GM18499 (cell line): ENCODE measurements around the gene KCNQ1.

Source experiments
- ATAC-seq: cut with Tn5 transposase; IDR thresholded peaks from one replicate; pipeline ENCODE4 v1.9.1; 2021; ENCODE audit warnings: moderate number of reproducible peaks; ENCODE audit not compliant: insufficient read depth, unreplicated experiment

KCNQ1 gene

DNA sequence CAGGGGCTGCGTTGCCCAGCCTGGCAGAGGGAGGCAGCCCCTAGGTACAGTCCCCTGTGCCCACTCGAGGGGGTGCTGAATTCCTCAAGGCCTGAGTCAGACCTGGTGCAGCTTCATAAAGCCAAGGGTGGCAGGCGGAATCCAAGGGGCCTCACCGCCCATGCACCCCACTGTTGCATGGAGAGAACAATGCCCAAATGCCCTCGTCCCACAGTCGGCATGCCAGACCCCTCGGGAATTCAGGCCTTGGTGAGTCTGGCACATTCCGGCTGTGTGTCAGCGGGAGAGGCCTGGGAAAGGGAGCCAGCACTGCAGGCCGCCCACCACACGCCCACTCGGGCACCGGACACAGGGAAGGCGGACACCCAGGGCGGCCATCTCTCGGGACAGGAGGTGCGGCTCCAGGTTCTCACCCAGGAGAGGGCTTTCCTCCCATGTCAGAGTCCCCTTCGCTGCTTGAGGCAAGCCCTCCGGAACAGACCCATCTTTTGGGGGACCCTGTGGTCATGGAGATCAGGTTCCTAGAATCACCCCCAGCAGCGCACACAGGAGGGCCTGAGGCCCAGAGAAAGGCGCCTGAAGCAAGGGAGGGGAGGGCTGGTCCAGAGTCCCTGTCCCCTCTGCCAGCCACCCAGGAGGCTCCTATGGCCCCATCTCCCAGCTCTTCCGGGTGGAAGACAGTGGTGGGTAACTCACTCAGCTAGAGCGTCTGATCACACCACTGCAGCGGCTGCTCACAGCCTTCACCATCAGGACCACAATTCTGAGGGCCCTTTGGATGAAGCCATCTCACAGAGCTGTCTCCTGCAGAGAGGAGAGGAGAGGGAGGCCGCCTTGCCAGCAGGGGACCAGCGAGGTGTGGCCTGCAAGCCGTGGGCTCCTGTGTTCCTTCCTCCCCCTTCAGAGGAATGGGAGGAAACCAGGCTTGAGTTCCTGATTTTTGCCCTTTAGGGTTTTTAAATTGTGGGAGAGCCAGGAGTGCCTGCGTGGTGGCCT, 286.6 kb downstream of the KCNQ1 start:
- no peak for ATAC-seq

DNA sequence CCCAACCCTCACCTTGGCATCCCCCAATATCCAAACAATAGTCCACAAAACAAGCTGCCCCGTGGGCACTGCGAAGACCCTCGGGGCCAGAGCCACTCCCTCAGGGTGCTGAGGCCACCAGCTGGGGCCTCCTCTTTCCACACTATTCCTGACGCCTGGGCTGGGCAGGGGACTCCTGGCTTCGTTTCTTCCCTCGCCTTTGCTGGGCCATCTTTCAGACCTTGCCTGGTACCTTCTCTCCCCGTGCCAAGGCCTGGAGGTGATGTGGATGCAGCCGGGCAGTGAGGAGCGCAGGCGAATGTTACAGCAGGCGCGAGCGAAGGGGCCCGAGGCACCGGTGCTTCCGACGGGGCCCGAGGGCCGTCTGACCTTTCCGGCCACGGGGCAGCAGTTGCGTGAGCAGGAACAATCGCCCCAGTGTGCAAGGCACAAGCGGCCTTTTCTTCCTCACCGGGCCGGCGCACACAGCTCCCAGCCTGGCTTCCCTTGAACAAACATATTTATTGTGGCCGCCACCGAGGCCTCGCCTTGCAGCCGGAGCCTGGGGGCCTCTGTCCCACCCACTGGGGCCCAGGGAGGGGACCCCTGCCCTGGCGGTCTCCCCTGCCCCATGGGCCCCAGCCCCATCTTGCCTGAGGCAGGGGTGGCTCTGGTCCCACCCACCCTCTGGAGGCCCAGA, 287.6 kb downstream of the KCNQ1 start:
- no peak for ATAC-seq

DNA sequence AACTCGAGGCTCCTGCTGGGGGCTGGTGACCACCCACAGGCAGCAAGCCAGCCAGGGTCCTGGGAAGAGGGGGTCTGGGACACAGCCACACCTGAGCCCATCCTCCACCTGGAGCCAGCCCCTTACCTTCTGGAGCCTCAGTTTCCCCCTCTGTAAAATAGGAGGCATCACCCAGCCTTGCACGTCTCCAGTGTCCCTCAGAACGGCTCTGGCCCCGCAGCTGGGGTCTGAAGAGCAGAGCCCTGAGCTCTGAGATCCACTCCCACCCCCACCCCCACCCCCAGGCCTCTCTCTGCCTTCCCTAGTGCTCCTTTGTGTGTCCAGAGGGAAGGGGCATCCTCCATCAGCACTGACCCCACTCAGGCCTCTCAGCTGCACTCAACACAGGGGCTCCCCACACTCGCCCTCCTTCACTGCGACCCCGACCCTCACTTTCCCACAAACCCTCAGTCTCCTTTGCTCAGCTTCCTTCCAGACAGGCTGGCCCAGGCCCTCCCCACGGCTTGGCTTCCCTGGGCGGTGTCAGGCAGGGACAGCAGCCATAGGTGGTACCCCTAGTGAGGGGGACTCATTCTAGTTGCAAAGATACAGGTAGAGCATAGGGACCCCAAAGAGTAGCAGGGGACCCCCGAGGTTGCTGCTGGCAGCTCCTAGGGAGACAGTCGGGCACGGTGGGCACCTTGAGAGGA, 288.3 kb downstream of the KCNQ1 start:
- no peak for ATAC-seq

DNA sequence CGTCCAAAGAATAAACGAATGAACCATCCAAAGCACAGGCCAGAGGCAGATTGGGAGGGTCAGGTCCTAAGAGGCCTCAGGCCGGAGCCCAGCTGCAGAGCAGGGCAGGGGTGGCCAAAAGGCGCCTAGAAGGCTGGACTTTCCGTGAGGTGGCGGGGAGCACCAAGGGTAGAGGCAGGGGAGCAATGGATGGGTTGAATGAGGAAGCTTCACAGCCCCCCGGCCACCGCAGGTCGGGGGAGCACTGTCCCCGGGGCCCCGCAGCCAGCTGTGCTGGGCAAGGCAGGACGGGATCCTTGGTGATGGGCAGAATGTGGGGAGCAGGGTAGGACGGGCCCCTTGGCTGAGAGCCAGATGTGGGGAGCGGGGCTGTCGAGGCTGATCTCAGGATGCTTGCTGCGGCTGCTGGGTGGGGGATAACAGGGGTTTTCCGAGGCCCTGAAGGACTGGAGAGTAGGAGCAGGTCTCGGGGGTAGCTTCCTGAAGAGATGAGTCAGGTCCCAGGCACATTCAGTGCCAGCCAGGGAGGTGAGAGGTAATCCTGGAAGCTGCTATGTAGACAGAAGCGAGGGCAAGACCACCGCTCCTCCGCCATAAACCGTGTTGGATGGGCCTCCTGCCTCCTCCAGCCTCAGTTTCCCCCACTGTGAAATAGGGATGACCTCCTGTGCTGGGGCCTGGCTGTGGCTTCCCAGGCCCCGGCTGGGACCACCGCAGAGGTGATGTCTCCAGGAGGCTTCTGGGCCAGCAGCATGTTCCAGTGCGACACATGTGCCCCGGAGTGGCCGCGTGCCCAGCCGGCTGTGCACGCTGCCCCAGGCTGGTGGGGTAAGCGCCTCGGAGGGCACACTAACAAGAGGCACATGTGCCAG, 289.6 kb downstream of the KCNQ1 start:
- ATAC-seq = no peak

DNA sequence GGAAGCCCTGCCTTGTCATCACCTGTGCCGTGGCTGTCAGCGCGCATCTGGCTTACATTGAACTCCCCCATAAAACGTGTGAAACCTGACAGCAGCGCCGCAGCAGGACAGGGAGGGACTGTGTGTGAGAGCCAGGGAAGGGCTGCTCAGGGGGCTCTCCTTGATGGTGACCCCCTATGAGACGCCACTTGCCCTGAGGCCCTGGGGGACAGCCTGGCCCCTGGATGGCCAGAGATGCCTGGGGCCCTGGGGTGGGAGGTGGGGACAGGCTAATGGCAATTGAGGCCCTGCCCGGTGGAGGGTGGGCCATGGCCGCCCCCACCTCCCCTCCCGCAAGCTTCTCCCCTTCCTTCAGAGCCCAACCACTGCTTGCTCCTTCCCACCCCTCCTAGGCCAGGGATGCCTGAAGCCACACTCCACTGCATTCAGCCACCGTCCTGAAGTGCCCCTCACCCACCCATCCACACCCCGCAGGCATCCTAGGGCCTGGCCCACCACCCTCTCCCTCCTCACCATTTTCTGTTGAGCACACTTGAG, 290.3 kb downstream of the KCNQ1 start:
- ATAC-seq = no peak

DNA sequence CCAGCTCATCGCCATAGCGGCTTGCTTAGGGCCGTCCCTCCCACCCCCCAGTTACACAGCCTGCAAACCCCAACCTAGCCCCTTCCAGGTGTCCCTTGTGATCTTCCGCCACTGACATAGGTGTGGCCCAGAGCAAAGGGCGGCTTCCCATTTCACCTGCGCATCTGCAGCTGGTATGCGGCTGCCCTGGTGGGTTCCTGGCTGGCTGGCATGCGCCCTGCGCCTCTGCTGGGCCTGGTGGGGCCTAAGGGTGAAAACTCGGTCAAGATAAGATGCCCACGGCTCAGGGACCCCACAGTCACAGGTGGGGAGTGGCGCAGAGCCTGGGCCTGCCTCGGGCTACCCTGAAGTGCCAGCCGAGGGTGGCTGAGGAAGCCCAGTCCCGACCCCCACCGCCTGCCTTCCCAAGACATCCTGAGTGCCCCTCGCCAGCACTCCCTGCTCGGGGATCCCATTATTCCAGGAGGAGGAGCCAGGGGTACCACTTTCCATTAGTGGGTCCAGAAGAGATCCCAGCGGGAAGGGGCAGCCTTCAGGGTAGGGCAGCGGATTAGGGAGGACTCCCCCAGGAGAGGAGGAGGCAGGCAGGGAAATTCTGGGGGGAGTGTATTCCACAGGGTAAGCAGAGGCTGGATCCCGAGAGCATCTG, 291.9 kb downstream of the KCNQ1 start:
- ATAC-seq = no peak

DNA sequence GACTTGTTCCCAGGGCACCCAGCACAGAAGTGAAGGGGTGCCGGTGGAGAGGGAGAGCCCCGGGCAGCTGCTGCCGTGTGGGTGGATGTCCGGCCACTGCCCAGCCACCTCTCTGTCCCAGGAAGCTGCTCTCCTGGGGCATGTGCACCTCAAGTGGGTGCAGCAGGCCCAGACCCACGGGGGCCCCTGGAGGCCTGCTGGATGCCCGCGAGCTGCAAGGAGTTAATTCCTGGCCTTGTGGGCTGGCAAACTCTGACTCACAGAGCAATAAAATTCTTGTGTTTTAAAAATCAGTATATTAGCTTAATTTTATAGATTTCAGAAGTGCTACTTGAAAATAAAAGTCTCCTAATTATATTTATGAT, 292.4 kb downstream of the KCNQ1 start:
- ATAC-seq = no peak

DNA sequence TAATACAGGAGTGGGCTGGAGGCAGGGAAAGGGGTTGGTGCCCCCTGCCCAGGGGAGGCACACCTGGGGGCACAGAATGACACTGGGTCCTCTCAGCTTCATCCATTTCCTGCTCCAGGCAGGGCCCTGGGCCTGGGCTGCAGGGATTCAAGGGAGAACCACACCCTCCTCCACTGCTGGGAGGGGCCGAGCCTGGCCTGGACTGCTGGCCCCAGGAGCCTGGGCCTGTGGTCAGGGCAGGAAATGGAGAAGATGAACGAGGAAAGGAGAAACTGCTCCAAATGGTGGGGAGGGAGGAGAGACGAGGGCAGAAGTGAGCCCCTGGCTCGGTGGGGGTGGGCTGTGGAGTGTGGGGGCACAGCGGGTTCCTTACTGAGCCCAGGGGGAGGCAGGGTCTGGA, 293.1 kb downstream of the KCNQ1 start:
- no peak for ATAC-seq

DNA sequence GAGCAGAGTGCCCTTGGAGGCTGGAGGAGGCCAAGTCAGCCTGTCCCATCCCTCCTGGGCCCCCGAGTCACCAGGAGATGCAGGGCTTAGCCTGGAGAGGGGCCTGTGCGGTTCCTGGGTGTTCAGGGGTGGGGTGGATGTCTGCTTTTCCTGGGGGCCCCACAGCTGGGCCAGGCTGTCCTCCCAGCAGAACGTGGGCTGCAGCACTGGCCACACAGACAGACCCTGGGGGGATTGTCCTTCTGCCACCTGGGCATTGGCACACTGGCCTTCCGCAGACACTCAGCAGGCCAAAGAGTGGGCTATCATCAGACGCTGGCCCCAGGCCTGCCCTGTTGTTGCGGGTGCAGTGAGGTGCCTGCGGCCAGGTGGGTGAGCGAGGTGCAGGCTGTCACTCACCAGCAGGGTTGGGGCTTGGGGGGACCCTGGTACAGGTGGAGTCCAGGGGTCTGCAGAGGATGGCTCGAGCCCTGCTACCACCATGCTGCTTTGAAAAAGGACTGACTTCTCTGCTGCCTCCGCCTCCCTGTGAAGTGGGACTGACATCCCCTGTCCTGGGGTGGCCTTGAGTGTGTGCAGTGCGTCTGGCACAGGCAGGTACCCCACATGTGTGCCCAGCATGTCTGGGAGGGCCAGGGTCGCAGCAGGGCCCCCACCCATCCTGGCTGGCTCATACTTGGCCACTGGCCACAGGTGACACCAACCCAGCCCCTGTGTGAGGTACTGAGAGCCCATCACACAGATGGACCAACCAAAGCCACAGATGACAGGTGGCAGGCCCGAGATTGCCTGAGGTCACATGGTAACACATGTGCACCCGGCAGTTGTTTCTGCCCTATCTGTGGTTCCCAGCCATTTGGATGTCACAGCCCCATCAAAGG, 294.0 kb downstream of the KCNQ1 start:
- ATAC-seq = no peak

DNA sequence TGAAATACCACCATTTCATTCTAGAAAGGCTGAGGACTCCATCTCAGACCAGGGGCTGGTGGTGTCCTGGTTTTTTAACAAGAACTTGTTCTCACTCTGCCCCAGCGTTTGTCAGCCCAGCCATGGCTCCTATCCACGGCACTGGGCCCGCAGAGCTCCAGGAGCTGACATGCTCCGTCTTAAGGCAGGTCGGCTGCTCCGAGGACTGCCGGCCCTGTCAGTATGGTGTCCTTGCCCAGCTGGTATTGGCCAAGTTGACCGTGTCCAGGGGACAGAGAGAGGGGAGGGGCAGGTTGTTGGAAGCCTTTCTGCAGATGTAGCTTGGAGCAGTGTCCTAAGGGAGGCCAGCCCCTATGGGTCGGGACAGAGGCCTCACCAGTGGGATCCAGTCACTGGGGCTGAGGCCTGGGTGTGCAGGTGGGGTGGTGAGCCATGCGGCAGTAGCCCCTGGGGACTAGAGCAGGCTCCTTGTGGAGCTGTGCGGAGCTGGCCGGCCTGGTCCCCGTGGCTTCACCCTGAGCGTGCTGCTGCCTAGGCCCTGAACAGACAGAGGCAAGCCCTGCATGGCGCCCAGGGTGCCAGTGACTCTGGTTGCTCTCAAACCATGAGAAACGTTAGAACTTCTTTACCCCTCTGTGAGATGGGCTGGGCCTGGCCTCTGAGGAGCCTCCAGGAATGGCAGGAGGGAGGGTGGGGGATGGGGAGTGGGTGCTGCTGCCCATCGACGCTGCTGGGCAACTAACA, 294.9 kb downstream of the KCNQ1 start:
- ATAC-seq = no peak

DNA sequence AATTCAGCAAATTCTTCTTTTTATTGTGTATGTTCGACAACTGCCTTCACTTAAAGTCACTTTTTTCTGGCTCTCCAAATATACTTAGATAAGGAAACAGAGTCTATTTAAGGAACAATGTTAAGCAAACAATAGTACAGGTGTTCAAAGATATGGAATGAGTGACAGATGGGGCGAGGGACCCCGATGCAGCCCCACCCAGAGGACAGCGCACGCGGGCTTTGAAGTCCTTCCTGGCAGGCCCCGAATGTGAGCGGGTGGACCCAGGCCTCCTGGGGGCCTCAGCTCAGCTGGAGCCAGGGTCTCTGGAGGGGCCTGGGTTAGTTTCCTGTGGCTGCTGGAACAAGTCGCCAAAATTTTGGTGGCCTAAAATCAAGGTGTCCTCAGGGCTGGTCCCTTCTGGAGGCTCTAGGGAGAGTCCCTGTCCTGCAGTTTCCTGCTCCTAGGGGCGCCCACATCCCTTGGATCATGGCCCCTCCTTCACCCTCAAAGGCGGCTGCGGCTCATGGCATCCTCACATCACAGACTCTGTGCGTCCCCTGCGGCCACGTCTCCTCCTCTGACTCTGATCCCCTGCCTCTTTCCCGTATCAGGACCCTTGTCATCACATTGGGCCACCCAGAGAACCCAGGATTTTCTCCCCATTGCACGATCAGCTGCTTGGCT, 295.6 kb downstream of the KCNQ1 start:
- no peak for ATAC-seq

DNA sequence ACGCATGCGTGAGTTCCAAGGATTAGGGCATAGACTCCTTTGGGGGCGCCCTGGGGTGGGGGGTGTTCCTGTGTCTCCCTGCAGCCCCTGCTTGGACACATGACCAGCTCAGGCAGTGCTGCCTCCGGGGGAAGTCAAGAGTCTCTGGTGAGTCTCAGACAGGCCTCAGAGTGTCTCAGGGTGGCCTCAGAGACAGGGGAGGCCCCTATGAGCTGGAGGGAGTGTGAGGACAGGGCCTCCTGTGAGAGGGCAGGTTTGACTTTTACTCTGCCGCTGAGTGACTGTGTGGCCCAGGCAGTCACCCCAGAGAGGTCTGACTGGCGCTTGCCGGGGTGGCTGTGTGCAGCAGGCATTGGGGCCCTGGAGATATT, 296.2 kb downstream of the KCNQ1 start:
- ATAC-seq = no peak

DNA sequence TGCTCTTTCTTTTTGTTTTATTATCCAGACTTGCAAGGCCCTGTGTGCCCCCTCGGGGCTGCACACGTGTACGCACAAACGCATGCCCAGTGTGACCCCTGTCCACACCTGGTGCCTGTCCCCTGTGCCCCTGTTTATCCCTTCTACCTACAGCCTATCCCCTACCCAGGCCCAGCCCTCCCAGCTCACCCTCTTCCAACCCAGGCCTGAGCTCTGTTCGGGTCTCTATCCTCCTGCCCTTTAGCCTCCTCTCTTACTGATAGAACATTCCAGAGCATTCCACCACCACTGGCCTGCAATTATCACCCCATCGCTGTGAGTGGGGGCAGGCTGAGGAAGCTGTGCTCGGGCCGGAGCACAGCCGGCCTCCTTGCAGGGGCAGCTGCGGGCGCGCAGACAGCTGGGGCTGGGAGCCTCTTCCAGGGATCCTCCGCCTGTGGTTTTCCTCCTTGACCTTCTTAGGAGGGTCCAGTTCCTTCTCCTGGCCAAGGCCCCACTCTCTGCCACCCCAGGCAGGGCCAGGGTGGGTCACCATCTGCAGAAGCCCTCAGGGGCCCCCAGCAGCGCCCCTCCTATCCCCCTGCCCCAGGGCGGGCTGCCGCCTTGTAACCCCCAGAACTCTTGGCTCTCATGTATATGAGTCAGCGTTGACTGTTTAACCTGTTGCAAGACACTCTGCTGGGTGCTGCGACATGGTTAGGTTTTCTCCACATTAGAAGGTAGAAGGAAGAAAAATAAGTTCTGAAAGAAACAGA, 296.7 kb downstream of the KCNQ1 start:
- ATAC-seq = no peak

DNA sequence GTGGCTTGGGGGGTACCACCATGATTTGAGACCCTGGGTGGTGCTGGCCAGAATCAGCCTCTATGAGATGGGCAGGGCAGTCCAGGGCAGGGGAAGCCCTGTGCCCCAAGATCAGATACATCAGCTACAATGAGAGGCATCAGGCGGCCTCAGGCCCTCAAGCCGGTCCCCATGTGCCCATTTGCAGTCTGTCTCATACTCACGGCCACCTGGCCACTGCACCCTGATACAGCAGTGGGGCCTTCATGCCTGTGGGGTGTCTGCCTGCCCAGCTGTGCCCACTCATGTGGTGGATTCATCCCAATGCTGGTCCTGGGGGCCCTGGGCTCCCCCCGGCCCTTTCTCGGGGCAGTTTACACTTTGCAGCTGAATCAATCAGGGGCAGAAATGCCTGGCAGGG, 297.4 kb downstream of the KCNQ1 start:
- ATAC-seq = no peak

DNA sequence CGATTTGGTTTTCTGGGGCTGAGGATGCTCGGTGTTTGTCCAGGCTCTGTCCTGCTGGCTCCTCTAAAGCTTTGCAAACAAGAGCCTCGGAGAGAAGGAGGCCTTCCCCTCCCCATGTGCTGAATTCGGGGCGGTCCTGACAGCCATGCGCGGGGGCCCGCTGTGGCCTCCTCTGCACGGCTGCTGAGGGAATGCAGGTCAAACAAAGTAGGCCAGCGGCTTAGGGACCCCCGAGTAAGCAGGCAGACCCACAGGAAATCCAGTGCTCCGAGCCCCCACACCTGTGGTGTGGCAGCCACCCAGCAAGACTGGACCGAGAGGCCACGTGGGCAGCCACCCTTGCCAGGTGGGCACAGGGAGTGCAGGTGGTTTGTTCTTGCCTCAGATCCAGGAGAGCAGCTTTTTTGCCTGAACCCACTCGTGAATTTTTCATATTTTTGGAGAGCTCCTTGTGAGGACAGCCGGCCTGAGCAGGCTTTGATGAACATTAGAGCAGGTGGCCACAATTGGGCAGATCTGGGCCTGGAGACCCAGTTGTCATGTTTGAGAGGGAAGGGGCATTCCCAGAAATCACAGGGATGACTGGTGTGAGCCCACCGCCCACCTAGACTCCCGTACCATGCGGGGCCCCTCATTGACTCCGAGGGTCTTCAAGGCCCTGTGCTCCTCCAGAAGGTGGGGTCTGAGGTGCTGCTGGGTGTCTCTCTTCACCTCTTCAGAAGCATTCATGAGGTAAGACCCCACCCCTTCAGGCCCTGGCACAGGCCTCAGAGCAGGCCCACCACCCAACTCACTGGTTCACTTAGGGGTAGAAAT, 298.0 kb downstream of the KCNQ1 start:
- no peak for ATAC-seq
